H9 (cell line): ENCODE data around the gene SLC2A4. TPM values are rescaled to one million over a fixed set of nuclear protein-coding genes. Genes with fewer than 3 reads are reported as not detected.

Experiments used
- DNase-seq: peaks from one replicate; pipeline ENCODE4 v3.0.0-alpha.2; 2017
- H2AFZ ChIP-seq: one replicate; pipeline ENCODE4 v1.6.1; 2013; ENCODE audit warnings: mild to moderate bottlenecking, low read length, control low read depth, moderate library complexity
- H2AK5ac ChIP-seq: 2 replicates; pipeline ENCODE4 v1.6.1; 2013; ENCODE audit warnings: low read length, control low read depth, mixed read lengths; ENCODE audit not compliant: insufficient read length
- H2BK120ac ChIP-seq: one replicate; pipeline ENCODE4 v1.6.1; 2013; ENCODE audit warnings: low read depth, mild to moderate bottlenecking, low read length, control low read depth, inconsistent platforms; ENCODE audit not compliant: poor library complexity, severe bottlenecking
- H2BK12ac ChIP-seq: 2 replicates; pipeline ENCODE4 v1.6.1; 2013; ENCODE audit warnings: low read length, control low read depth, mixed read lengths, low read depth; ENCODE audit not compliant: insufficient read length
- H2BK15ac ChIP-seq: 2 replicates; pipeline ENCODE4 v1.6.1; 2013; ENCODE audit warnings: low read depth, low read length, control low read depth
- H2BK20ac ChIP-seq: one replicate; pipeline ENCODE4 v1.6.1; 2013; ENCODE audit warnings: low read depth, mild to moderate bottlenecking, low read length, control low read depth, inconsistent platforms; ENCODE audit not compliant: poor library complexity, severe bottlenecking
- H2BK5ac ChIP-seq: 2 replicates; pipeline ENCODE4 v1.6.1; 2013; ENCODE audit warnings: low read length, control low read depth, mixed read lengths; ENCODE audit not compliant: insufficient read length
- H3K14ac ChIP-seq: 2 replicates; pipeline ENCODE4 v1.6.1; 2013; ENCODE audit warnings: low read length, control low read depth; ENCODE audit not compliant: insufficient read depth
- H3K18ac ChIP-seq: 2 replicates; pipeline ENCODE4 v1.6.1; 2013; ENCODE audit warnings: low read depth, mild to moderate bottlenecking, mixed read lengths, low read length, control low read depth; ENCODE audit not compliant: insufficient read length
- H3K23ac ChIP-seq: 2 replicates; pipeline ENCODE4 v1.6.1; 2013; ENCODE audit warnings: low read length, control low read depth, mixed read lengths, low read depth; ENCODE audit not compliant: insufficient read length
- H3K23me2 ChIP-seq: 2 replicates; pipeline ENCODE4 v1.6.1; 2013; ENCODE audit warnings: low read depth, mild to moderate bottlenecking, mixed read lengths, low read length, control low read depth; ENCODE audit not compliant: insufficient read length, poor library complexity, severe bottlenecking
- H3K27ac ChIP-seq: 2 replicates; pipeline ENCODE4 v1.5.1; 2013; ENCODE audit warnings: low read length, control low read depth, mixed read lengths, low read depth; ENCODE audit not compliant: insufficient read length
- H3K27me3 ChIP-seq: 2 replicates; pipeline ENCODE4 v1.6.1; 2013; ENCODE audit warnings: low read length, control low read depth, inconsistent platforms; ENCODE audit not compliant: insufficient read depth
- H3K4ac ChIP-seq: 2 replicates; pipeline ENCODE4 v1.6.1; 2013; ENCODE audit warnings: low read depth, mild to moderate bottlenecking, control low read depth, inconsistent platforms, low read length, moderate library complexity
- H3K4me1 ChIP-seq: 2 replicates; pipeline ENCODE4 v1.6.1; 2013; ENCODE audit warnings: low read length, control low read depth, inconsistent platforms; ENCODE audit not compliant: insufficient read depth
- H3K4me2 ChIP-seq: 2 replicates; pipeline ENCODE4 v1.6.1; 2013; ENCODE audit warnings: low read length, control low read depth, mixed read lengths; ENCODE audit not compliant: insufficient read length, insufficient read depth
- H3K56ac ChIP-seq: 2 replicates; pipeline ENCODE4 v1.6.1; 2013; ENCODE audit warnings: low read depth, mild to moderate bottlenecking, mixed read lengths, low read length, control low read depth; ENCODE audit not compliant: insufficient read length
- H3K79me1 ChIP-seq: 2 replicates; pipeline ENCODE4 v1.6.1; 2013; ENCODE audit warnings: low read depth, mild to moderate bottlenecking, moderate library complexity, low read length, control low read depth, inconsistent platforms; ENCODE audit not compliant: insufficient read depth, poor library complexity, severe bottlenecking
- H3K79me2 ChIP-seq: 2 replicates; pipeline ENCODE4 v1.6.1; 2013; ENCODE audit warnings: low read length, control low read depth, inconsistent platforms; ENCODE audit not compliant: insufficient read depth
- H3K9ac ChIP-seq: 2 replicates; pipeline ENCODE4 v1.6.1; 2013; ENCODE audit warnings: low read length, control low read depth, mixed read lengths; ENCODE audit not compliant: insufficient read length; ENCODE audit errors: extremely low read depth
- H3K9me3 ChIP-seq: one replicate; pipeline ENCODE4 v1.6.1; 2013; ENCODE audit warnings: low read depth, low read length, inconsistent platforms; ENCODE audit not compliant: control insufficient read depth
- H3T11ph ChIP-seq: one replicate; pipeline ENCODE4 v1.6.1; 2013; ENCODE audit warnings: mild to moderate bottlenecking, low read length, control low read depth, inconsistent platforms
- H4K20me1 ChIP-seq: one replicate; pipeline ENCODE4 v1.6.1; 2013; ENCODE audit not compliant: control insufficient read depth, insufficient read length, insufficient read depth
- H4K5ac ChIP-seq: 2 replicates; pipeline ENCODE4 v1.6.1; 2013; ENCODE audit warnings: low read depth, mild to moderate bottlenecking, mixed read lengths, low read length, control low read depth; ENCODE audit not compliant: insufficient read length
- H4K8ac ChIP-seq: replicated peaks from 2 replicates; pipeline ENCODE4 v1.6.1; 2013; ENCODE audit warnings: low read length, control low read depth, mixed read lengths, low read depth; ENCODE audit not compliant: insufficient read length
- H4K91ac ChIP-seq: 2 replicates; pipeline ENCODE4 v1.6.1; 2013; ENCODE audit warnings: low read depth, mild to moderate bottlenecking, moderate library complexity, mixed read lengths, low read length, control low read depth; ENCODE audit not compliant: insufficient read length
- H3K27ac Mint-ChIP-seq, 3 experiments: 2 replicates in 2 of 3; 3 replicates in 1 of 3; pipeline ENCODE4 v1.8.0; 2020 to 2021; ENCODE audit warnings: mixed read lengths in 3 of 3, mild to moderate bottlenecking in 1 of 3, moderate library complexity in 1 of 3
- H3K27me3 Mint-ChIP-seq: 2 replicates; pipeline ENCODE4 v1.8.0; 2021; ENCODE audit warnings: low read depth, mild to moderate bottlenecking, moderate library complexity, mixed read lengths
- H3K36me3 Mint-ChIP-seq, 3 experiments: 2 replicates in 2 of 3; 3 replicates in 1 of 3; pipeline ENCODE4 v1.8.0; 2020 to 2021; ENCODE audit warnings: low read depth in 3 of 3, mixed read lengths in 3 of 3; ENCODE audit not compliant: insufficient read depth in 1 of 3
- H3K4me1 Mint-ChIP-seq, 2 experiments: 2 replicates each; pipeline ENCODE4 v1.8.0; 2020; ENCODE audit warnings: mixed read lengths in 2 of 2
- H3K4me3 Mint-ChIP-seq, 2 experiments: 2 replicates in 1 of 2; 3 replicates in 1 of 2; pipeline ENCODE4 v1.8.0; 2020 to 2021; ENCODE audit warnings: mild to moderate bottlenecking in 2 of 2, mixed read lengths in 2 of 2, moderate library complexity in 1 of 2
- H3K9me3 Mint-ChIP-seq, 2 experiments: 2 replicates in 1 of 2; 3 replicates in 1 of 2; pipeline ENCODE4 v1.8.0; 2020; ENCODE audit warnings: mild to moderate bottlenecking in 2 of 2, mixed read lengths in 2 of 2, moderate library complexity in 1 of 2
- WGBS: extraction: QIAGEN DNeasy Blood & Tissue Kit; methylation state at CpG from one replicate; pipeline ENCODE4 v1.1.7; 2013; ENCODE audit warnings: missing lambda C conversion rate, low lambda C conversion rate, mixed read lengths; ENCODE audit not compliant: insufficient read length; ENCODE audit errors: extremely low coverage; 5-methylcytosine and 5-hydroxymethylcytosine counted together
- total RNA-seq: library from RNA; stranded (reverse); gene quantifications from 2 replicates; pipeline ENCODE4 v1.2.1, GENCODE V29; 2021
- TF ChIP-seq, protein P1 (sequence below): fragments of 200-600 bp; sonication (generic); conservative IDR thresholded peaks from 3 replicates; pipeline ENCODE4 v1.8.0; 2021; ENCODE audit warnings: antibody characterized with exemption, mild to moderate bottlenecking

Gene SLC2A4
- total RNA-seq, 1 experiment from 2014 or later: 4.4 TPM

DNA sequence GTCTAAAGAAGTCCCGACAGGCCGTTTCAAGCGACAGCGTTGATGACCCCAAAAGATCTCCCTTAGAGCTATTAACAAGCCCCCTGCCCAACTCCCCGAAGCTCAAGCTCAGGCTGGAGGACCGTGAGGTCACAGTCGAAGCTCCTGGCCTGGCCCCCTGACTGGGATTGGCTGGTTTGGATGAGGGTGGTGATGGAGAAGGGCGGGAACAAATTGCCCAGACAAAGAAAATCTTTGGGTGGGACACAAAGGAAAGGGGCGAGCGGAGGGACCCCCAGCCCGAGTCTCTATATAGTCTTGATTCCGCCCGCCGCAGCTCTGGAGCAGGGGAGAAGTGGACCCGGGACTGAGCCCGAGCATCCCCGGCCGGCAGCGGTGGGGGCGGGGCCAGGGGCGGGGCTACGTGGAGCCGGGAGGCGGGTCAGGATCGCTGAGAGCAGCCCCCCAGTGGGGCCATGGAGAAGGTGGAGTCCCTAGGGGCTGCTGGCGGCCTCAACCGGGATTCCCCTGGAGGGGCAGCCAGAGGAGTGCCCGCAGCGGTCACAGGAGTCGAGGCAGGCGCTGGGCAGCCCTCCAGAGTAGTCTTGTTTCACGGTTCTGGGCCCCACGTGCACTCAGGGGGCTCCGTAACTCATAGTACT lies 48.6 kb downstream of the SLC2A4 start:
- H3K79me1 ChIP-seq: no peaks in the 10 kb centered on the region
- H4K8ac ChIP-seq: no peak overlapping the region
- H3K4ac ChIP-seq: no peak overlapping the region
- H3K9me3 ChIP-seq: no peaks in the 10 kb centered on the region
- H2BK15ac ChIP-seq: no peak overlapping the region
- no peak overlapping the region for H2AK5ac ChIP-seq
- no CpG with 5 or more reads among the region's 34 CpGs for WGBS
- H3K4me3 Mint-ChIP-seq: peak overlapping the region; percentile 88 to 97
- H4K5ac ChIP-seq: no peak overlapping the region
- peaks cover 22 to 23% of the 10 kb centered on the region in 2 experiments for H3K4me1 Mint-ChIP-seq
- no peaks in the 10 kb centered on the region for H3K9me3 Mint-ChIP-seq
- peak overlapping the region; percentile 82 for H3K14ac ChIP-seq
- no peaks in the 10 kb centered on the region for H3K27me3 ChIP-seq
- peak overlapping the region; percentile 54 for H3K4me2 ChIP-seq
- no peak overlapping the region for H2BK5ac ChIP-seq
- no peak overlapping the region for H2BK120ac ChIP-seq
- no peaks in the 10 kb centered on the region for H3K4me1 ChIP-seq
- H3K56ac ChIP-seq: no peak overlapping the region
- no peak overlapping the region for H2BK12ac ChIP-seq
- H4K20me1 ChIP-seq: no peaks in the 10 kb centered on the region
- H3K9ac ChIP-seq: peak overlapping the region; percentile 33
- peak; percentile 96 for DNase-seq
- H2AFZ ChIP-seq: no peak overlapping the region
- H3T11ph ChIP-seq: no peak overlapping the region
- peak overlapping the region; percentile 97 to 98 (median 97) for H3K27ac Mint-ChIP-seq
- TF ChIP-seq, protein P1, sequence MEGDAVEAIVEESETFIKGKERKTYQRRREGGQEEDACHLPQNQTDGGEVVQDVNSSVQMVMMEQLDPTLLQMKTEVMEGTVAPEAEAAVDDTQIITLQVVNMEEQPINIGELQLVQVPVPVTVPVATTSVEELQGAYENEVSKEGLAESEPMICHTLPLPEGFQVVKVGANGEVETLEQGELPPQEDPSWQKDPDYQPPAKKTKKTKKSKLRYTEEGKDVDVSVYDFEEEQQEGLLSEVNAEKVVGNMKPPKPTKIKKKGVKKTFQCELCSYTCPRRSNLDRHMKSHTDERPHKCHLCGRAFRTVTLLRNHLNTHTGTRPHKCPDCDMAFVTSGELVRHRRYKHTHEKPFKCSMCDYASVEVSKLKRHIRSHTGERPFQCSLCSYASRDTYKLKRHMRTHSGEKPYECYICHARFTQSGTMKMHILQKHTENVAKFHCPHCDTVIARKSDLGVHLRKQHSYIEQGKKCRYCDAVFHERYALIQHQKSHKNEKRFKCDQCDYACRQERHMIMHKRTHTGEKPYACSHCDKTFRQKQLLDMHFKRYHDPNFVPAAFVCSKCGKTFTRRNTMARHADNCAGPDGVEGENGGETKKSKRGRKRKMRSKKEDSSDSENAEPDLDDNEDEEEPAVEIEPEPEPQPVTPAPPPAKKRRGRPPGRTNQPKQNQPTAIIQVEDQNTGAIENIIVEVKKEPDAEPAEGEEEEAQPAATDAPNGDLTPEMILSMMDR: no peak
- no peak overlapping the region for H2BK20ac ChIP-seq
- peak overlapping the region; percentile 86 for H3K18ac ChIP-seq
- no peak overlapping the region for H4K91ac ChIP-seq
- H3K27ac ChIP-seq: no peak overlapping the region
- H3K23me2 ChIP-seq: peaks cover 14% of the 10 kb centered on the region
- H3K23ac ChIP-seq: no peak overlapping the region
- peaks cover 1 to 18% (median 15%) of the 10 kb centered on the region in 3 experiments; a peak in 5 of 7 replicates for H3K36me3 Mint-ChIP-seq
- H3K27me3 Mint-ChIP-seq: no peaks in the 10 kb centered on the region
- peaks cover 2% of the 10 kb centered on the region; the same call in 1 of the 2 replicates for H3K79me2 ChIP-seq
